ENCODE results near the gene LRFN5.
"Not testable (repeated sequence)": the region's sequence is repeated elsewhere in the genome, so short reads cannot be mapped to it uniquely, and the experiment has no call there.

LRFN5 gene

DNA sequence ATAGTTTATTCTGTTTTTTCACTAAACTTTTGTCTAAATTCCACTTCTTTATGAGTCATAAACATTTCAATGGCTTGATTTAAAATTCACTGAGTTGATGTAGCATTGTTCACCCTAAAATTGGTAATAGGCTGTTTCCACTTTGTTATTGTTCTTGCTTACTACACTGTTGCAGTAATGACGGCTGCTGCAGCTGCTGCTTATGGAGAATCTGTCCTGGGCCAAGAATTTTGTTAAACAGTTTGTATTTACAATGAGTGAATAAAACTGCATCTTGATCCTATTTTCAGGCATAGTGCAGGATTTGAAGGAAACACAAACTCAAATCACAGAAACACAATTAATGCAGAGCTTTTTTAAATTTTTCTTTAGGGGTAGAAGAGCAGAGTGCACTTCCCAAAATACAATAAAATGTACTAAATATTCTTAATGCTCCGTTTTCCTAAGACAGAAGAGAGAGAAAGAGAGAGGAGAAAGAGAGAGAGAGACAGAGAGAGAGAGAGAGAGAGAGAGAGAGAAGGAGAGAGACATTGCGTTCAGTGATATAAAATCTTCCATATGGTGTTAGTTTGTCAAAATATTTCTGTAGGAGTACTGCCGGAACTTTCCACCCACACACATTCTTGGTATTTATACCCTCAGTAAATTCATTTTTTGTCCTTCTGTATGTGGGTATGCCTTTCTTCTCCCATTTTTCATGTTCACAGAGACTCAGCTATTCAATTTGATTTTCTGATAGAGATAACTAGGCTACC, 266.4 kb downstream of the LRFN5 start:
- H3K27ac Mint-ChIP-seq = no peak overlapping the region
- no peak overlapping the region for H3K4me3 Mint-ChIP-seq
- DNase-seq = no peak
- no peaks in the 10 kb centered on the region for H3K4me1 Mint-ChIP-seq (ENCODE audit: low read depth)
- H3K9me3 Mint-ChIP-seq = peaks cover 5% of the 10 kb centered on the region
- H3K36me3 Mint-ChIP-seq (ENCODE audit: low read depth) = no peaks in the 10 kb centered on the region
- H3K27me3 Mint-ChIP-seq = no peaks in the 10 kb centered on the region

DNA sequence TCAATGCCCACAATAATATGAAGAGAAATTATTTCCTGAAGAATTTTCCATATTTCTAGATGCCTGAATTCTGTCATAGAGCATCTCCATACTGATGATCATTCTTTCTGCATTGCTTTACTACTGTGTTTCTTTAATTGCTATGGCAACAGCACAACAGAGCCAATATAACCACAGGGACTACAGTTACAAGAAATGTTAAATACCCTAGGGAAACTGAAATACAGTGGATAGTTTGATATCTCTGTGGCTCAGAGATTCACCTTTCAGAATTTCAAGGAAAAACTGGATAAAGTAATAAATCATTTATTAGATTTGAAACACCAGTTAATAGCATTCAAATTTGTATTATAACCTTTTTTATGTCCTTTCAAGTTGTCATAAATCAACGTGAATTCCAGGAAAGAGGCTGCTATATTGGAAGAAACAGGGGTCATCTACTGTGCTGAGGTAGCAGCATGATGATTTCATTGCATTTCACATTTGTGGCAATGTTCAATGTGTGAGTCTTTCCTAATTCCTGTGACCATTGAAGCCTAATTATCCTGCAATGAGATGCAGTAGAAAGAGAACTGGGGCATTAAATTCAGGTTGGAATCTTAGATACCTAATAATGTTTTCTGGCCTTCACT, 267.1 kb downstream of the LRFN5 start:
- no peaks in the 10 kb centered on the region for H3K36me3 Mint-ChIP-seq (ENCODE audit: low read depth)
- DNase-seq = no peak
- H3K27me3 Mint-ChIP-seq = no peaks in the 10 kb centered on the region
- H3K4me1 Mint-ChIP-seq (ENCODE audit: low read depth) = no peaks in the 10 kb centered on the region
- no peak overlapping the region for H3K27ac Mint-ChIP-seq
- H3K9me3 Mint-ChIP-seq = peaks cover 5% of the 10 kb centered on the region
- H3K4me3 Mint-ChIP-seq = no peak overlapping the region

DNA sequence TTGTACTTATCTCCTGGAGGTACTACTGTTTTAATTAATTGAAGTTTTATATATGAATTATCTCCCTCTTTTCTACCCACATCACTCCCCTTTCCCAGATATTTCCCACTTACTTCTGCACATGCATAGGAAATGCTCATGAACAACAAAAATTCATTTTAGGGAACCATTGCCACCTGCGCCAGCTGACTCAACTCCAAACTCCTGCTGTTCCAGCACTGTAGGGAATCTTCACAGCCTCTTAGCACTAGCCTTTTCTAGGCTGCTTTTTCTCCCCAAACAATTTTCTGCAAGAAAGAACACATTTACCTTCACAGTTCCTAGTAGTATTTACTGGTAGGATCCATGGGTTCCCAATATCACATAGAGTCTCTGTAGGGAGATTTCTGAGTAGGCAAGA, 268.4 kb downstream of the LRFN5 start:
- Mint-ChIP-seq H3K9me3 (peaks cover 6% of the 10 kb centered on the region), H3K4me1 (ENCODE audit: low read depth) (no peaks in the 10 kb centered on the region), H3K27me3 (no peaks in the 10 kb centered on the region), H3K36me3 (ENCODE audit: low read depth) (no peaks in the 10 kb centered on the region), H3K4me3 (no peak overlapping the region), H3K27ac (no peak overlapping the region)
- no peak for DNase-seq

DNA sequence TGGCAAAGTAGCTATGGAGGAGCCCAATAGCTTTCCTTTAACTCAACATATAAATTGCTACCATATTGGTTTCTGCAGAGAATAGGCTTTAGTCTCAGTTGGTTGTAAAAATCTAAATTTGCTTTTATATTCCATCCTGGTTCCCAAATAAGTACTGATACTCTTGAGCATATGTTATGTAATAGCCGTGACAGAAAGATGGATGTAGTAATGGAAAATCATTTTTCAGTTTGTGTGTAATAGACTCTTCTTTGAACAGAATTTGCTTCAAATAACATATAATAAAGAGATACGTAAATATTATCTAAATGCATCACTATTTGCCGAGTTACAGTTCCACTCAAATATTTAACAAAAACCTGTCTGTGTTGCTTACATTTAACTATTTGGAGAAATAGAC, 271.6 kb downstream of the LRFN5 start:
- Mint-ChIP-seq H3K4me1 (ENCODE audit: low read depth) (no peaks in the 10 kb centered on the region), H3K27ac (no peak overlapping the region), H3K27me3 (no peaks in the 10 kb centered on the region), H3K4me3 (no peak overlapping the region), H3K9me3 (peaks cover 4% of the 10 kb centered on the region), H3K36me3 (ENCODE audit: low read depth) (no peaks in the 10 kb centered on the region)
- DNase-seq = no peak

DNA sequence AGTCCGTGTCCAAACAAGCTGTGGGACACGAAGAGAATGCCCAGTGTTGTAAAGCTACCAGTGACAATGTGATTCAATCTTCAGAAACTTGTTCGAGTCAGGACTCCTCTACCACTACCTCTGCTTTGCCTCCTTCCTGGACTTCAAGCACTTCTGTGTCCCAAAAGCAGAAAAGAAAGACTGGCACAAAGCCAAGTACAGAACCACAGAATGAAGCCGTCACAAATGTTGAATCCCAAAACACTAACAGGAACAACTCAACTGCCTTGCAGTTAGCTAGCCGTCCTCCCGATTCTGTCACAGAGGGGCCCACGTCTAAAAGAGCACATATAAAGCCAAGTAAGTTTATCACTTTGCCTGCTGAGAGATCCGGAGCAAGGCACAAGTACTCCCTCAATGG, 284.9 kb downstream of the LRFN5 start:
- Mint-ChIP-seq H3K4me1 (ENCODE audit: low read depth) (no peaks in the 10 kb centered on the region), H3K27me3 (no peaks in the 10 kb centered on the region), H3K27ac (no peak overlapping the region), H3K9me3 (peaks cover 3% of the 10 kb centered on the region), H3K4me3 (no peak overlapping the region), H3K36me3 (ENCODE audit: low read depth) (no peaks in the 10 kb centered on the region)
- no peak for DNase-seq

DNA sequence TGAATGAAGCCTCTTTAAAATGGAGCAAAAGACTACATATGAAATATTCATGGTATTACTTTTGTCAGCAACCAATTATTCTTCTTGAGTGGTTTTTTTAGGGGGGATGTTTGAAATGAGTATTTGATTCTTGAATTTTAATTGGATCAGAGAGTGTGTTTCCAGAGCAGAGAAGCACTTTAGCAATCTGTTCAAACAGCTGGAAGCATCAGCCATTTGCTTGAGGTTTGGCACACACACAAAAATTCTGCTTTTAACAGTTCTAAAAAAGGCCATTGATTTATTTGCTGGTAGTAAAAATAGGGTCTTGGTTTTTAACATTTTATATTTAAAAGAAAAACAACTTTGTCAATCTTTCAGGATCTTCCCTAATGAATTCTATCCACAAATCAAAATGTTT, 292.7 kb downstream of the LRFN5 start:
- no peaks in the 10 kb centered on the region for H3K27me3 Mint-ChIP-seq
- no peaks in the 10 kb centered on the region for H3K36me3 Mint-ChIP-seq (ENCODE audit: low read depth)
- no peaks in the 10 kb centered on the region for H3K9me3 Mint-ChIP-seq
- DNase-seq = no peak
- H3K4me3 Mint-ChIP-seq = no peak overlapping the region
- H3K27ac Mint-ChIP-seq = no peak overlapping the region
- H3K4me1 Mint-ChIP-seq (ENCODE audit: low read depth) = no peaks in the 10 kb centered on the region

DNA sequence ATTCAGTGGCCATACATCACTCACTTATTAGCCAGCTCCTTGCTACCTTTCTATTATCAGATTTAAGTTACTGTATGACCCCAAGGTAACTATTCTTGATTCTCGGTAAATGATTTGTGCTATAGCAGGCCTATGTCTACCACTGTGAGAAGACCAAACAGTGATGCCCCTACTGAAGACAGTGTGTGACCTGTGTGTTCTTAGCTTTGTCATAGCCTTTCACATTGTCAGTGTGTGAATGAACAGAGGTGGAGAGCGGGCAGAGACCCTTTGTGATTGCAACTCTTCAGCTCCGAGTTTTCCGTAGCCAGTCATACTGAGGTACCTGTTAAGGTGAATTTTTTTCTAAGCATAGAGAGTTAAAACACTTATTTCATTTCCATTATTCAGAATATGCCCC, 294.0 kb downstream of the LRFN5 start:
- no peak for DNase-seq
- H3K36me3 Mint-ChIP-seq (ENCODE audit: low read depth) = no peaks in the 10 kb centered on the region
- H3K4me3 Mint-ChIP-seq = no peak overlapping the region
- no peaks in the 10 kb centered on the region for H3K4me1 Mint-ChIP-seq (ENCODE audit: low read depth)
- H3K27me3 Mint-ChIP-seq = no peaks in the 10 kb centered on the region
- no peak overlapping the region for H3K27ac Mint-ChIP-seq
- no peaks in the 10 kb centered on the region for H3K9me3 Mint-ChIP-seq

DNA sequence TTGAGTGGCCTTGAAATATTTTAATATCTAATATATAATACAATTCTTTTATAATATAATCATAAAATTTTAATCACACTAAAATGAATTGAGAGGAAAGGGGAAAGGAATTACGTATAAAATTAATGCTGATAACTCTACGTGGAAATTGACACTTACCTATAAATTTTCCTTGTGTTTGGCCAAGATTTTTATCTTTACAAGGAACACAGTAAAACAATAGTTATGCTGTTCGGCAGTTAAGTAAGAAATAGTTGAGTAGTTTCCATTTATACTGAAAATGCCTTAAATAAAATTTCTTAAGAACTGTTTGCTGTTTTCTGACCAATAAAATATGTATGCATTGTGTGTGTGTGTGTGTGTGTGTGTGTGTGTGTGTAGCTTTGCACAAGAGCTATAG, 294.4 kb downstream of the LRFN5 start:
- Mint-ChIP-seq H3K4me3 (no peak overlapping the region), H3K36me3 (ENCODE audit: low read depth) (no peaks in the 10 kb centered on the region), H3K27me3 (no peaks in the 10 kb centered on the region), H3K4me1 (ENCODE audit: low read depth) (no peaks in the 10 kb centered on the region), H3K27ac (no peak overlapping the region), H3K9me3 (no peaks in the 10 kb centered on the region)
- no peak for DNase-seq

DNA sequence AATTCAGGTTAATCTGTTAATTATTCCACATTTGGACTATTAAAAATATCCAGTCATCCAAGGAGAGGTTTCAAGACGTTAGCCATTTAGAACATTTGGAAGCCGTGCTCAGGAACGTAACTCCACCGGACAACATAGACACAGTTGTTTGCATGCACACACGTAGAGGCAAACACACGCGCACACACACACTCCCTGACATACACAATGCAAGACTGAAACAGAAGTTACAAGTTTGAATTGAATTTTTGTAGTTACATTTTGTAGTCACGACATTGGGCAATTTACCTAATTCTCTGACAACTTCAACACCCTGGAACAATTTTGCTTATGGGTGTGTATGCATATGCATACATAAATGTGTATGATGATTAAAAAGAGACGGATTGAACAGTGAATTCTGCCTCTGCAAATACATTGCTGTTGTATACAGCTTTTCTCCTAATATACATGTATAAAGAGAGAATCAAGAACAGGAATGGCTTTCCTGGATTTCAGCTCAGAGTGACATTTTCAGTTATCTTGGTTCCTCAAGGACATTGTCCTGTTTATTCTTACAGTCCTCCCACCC, 298.8 kb downstream of the LRFN5 start:
- Mint-ChIP-seq H3K4me3 (no peak overlapping the region), H3K4me1 (ENCODE audit: low read depth) (no peaks in the 10 kb centered on the region), H3K27me3 (no peaks in the 10 kb centered on the region), H3K9me3 (no peaks in the 10 kb centered on the region), H3K27ac (no peak overlapping the region), H3K36me3 (ENCODE audit: low read depth) (no peaks in the 10 kb centered on the region)
- DNase-seq = no peak

DNA sequence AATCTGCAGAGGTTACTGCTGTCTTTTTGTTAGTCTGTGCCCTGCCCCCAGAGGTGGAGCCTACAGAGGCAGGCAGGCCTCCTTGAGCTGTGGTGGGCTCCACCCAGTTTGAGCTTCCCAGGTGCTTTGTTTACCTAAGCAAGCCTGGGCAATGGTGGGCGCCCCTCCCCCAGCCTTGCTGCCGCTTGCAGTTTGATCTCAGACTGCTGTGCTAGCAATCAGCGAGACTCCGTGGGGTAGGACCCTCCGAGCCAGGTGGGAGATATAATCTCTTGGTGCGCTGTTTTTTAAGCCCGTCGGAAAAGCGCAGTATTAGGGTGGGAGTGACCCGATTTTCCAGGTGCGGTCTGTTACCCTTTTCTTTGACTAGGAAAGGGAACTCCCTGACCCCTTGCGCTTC, 304.5 kb downstream of the LRFN5 start:
- H3K27me3 Mint-ChIP-seq; H3K27ac Mint-ChIP-seq; H3K9me3 Mint-ChIP-seq; DNase-seq; H3K36me3 Mint-ChIP-seq (ENCODE audit: low read depth); H3K4me3 Mint-ChIP-seq; H3K4me1 Mint-ChIP-seq (ENCODE audit: low read depth): not testable (repeated sequence)

DNA sequence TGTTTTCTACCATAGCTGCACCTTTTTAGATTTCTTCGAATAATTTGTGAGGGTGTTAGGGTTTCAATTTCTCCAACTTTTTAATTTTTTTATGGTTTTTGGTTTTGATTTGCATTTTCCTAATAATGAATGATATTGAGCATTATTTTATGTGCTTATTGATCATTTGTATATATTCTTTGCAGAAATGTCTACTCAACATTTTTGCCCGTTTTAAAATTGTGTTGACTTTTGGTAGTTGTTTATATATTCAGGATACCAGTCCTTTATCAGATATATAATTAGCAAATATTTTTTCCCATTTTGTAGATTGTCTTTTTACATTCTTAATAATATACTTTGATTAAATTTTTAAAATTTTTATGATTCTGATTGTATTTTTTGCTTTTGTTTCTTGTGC, 306.7 kb downstream of the LRFN5 start:
- H3K4me3 Mint-ChIP-seq = no peak overlapping the region
- no peak for DNase-seq
- H3K27ac Mint-ChIP-seq = no peak overlapping the region

DNA sequence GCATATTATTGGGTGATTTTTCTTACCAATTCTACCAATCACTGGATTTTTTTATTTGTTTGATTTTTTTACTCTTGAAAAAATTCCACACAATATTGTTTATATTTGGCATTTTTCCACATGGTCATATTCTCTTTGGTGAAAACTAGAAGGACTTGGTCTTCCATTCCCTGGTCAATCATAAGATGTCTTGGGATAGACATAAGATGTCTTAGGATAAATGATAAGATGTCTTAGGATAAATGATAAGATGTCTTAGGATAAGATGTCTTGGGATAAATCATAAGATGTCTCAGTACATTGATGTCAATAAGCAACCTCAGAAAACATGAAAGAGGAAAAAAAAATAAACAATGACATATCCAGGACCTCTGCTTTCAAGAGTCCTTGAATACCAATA, 309.1 kb downstream of the LRFN5 start:
- no peaks in the 10 kb centered on the region for H3K36me3 Mint-ChIP-seq (ENCODE audit: low read depth)

More for the DNA sequence above, 306.7 kb downstream of the LRFN5 start:
- H3K4me1 Mint-ChIP-seq (ENCODE audit: low read depth) = no peaks in the 10 kb centered on the region
- peaks cover 11% of the 10 kb centered on the region for H3K9me3 Mint-ChIP-seq
- H3K27me3 Mint-ChIP-seq = no peaks in the 10 kb centered on the region
- no peaks in the 10 kb centered on the region for H3K36me3 Mint-ChIP-seq (ENCODE audit: low read depth)

DNA sequence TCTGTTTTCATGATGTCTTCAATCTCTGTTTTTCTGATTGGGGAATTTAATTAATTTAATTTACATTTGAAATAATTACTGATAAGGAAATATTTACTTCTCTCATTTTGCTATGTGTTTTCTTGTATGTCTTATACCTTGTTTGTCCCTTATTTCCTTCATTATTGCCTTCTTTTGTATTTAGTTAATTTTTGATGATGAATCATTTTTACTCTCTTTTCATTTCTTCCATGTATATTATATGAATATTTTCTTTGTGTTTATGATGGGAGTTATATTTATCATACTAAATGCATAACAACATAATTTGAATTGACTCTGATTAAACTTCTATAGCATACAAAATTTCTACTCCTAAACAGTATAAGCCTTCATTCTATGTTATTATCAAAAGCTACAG, 309.6 kb downstream of the LRFN5 start:
- DNase-seq = no peak
- no peaks in the 10 kb centered on the region for H3K27me3 Mint-ChIP-seq
- no peaks in the 10 kb centered on the region for H3K36me3 Mint-ChIP-seq (ENCODE audit: low read depth)
- H3K4me1 Mint-ChIP-seq (ENCODE audit: low read depth) = no peaks in the 10 kb centered on the region
- H3K9me3 Mint-ChIP-seq = peaks cover 11% of the 10 kb centered on the region
- no peak overlapping the region for H3K27ac Mint-ChIP-seq
- H3K4me3 Mint-ChIP-seq = no peak overlapping the region

More for the DNA sequence above, 309.1 kb downstream of the LRFN5 start:
- peaks cover 11% of the 10 kb centered on the region for H3K9me3 Mint-ChIP-seq
- H3K4me1 Mint-ChIP-seq (ENCODE audit: low read depth) = no peaks in the 10 kb centered on the region
- H3K27ac Mint-ChIP-seq = no peak overlapping the region
- DNase-seq = no peak
- H3K27me3 Mint-ChIP-seq = no peaks in the 10 kb centered on the region
- no peak overlapping the region for H3K4me3 Mint-ChIP-seq

DNA sequence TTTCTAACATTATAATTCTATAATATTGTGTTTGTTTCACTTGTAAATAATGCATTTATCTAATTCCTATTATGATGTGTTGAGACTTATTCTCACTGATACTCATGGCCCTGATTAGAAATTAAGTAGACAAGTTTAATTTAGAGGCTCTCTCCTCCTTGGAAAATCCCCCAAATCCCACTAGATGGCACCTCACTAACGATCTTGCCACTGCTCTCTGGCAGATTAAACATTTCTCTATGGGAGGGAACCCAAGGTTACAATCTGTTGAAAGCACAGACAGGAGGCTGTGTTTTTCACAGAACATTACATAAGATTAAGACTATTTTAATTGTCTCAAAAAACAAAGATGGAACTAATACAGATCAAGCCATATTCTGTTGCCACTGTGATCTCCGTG, 318.7 kb downstream of the LRFN5 start:
- H3K4me1 Mint-ChIP-seq (ENCODE audit: low read depth) = no peaks in the 10 kb centered on the region
- no peaks in the 10 kb centered on the region for H3K36me3 Mint-ChIP-seq (ENCODE audit: low read depth)
- no peaks in the 10 kb centered on the region for H3K9me3 Mint-ChIP-seq
- H3K4me3 Mint-ChIP-seq = no peak overlapping the region
- no peak overlapping the region for H3K27ac Mint-ChIP-seq
- no peak for DNase-seq
- no peaks in the 10 kb centered on the region for H3K27me3 Mint-ChIP-seq

DNA sequence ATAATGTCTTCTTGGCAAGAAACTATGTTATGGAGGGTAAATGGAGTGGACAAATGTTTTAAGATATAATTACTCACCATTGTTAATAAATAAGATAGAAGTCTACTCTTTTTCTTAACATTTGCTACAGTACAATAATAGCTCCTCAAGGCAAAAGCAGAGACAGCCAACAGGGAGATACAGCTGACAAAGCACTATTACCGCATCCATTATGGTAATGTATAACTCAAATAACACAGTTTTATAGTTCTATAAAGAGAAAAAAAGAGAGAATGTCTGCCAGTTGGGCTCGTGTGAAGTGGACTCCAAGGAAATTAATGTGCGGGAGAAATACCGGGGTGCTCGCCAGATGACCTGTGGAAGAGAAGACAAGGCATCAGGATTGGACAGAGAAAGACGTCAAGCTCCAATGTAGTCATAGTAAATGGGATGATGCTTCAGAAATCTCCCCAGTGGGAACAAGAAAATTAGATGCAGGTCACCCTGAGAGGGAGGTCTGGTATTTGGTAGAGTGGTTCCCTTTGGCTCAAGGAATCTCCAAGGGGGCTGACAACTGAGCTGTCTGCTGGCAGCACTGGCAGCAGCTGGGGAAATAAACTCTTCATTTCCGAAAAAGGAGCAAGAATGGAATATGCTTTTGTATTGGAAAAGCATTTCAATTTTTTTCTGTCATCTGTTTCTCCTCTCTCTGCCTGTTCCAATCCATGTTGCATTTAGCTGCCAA, 343.9 kb downstream of the LRFN5 start:
- no peaks in the 10 kb centered on the region for H3K27me3 Mint-ChIP-seq
- H3K4me3 Mint-ChIP-seq = no peak overlapping the region
- no peak overlapping the region for H3K27ac Mint-ChIP-seq
- H3K9me3 Mint-ChIP-seq = no peaks in the 10 kb centered on the region
- H3K4me1 Mint-ChIP-seq (ENCODE audit: low read depth) = no peaks in the 10 kb centered on the region
- DNase-seq = no peak
- H3K36me3 Mint-ChIP-seq (ENCODE audit: low read depth) = no peaks in the 10 kb centered on the region
